GM12878 (cell line): ENCODE measurements around the gene RNF149. TPM values are rescaled to one million over a fixed set of nuclear protein-coding genes. Genes with fewer than 3 reads are reported as not detected.

ENCODE experiments used
- BACH1 ChIP-seq: fragments of 450-650 bp; IDR thresholded peaks from 2 replicates; pipeline ENCODE4 v1.6.1; 2017; ENCODE audit warnings: mild to moderate bottlenecking, borderline replicate concordance
- CEBPB ChIP-seq, 2 experiments: fragments of 150-350 bp in 1 of 2; IDR thresholded peaks; 2 replicates each; pipeline ENCODE4 v1.6.1; 2012 to 2014; ENCODE audit warnings: low read depth in 2 of 2, low read length in 2 of 2, borderline replicate concordance in 1 of 2, inconsistent platforms in 1 of 2
- CEBPZ ChIP-seq: fragments of 150-350 bp; IDR thresholded peaks from 2 replicates; pipeline ENCODE4 v1.6.1; 2016; ENCODE audit warnings: low read depth, low read length
- FOXM1 ChIP-seq: IDR thresholded peaks from 2 replicates; pipeline ENCODE4 v1.6.1; 2012; ENCODE audit warnings: low read depth, mild to moderate bottlenecking, inconsistent platforms, low read length, moderate library complexity
- IRF4 ChIP-seq: IDR thresholded peaks from 2 replicates; pipeline ENCODE4 v1.6.1; 2011; ENCODE audit warnings: low read depth, low read length
- SREBF1 ChIP-seq: IDR thresholded peaks from 2 replicates; pipeline ENCODE4 v1.6.1; 2012; ENCODE audit warnings: mild to moderate bottlenecking, low read length
- SUZ12 ChIP-seq: fragments of 200-600 bp; sonication (generic); IDR thresholded peaks from one replicate; pipeline ENCODE4 v1.6.1; 2018; ENCODE audit warnings: antibody characterized with exemption, mild to moderate bottlenecking; ENCODE audit not compliant: unreplicated experiment
- TCF12 ChIP-seq: IDR thresholded peaks from 2 replicates; pipeline ENCODE4 v1.6.1; 2011; ENCODE audit warnings: low read depth, mild to moderate bottlenecking, low read length
- YY1 ChIP-seq: IDR thresholded peaks from 2 replicates; pipeline ENCODE4 v1.6.1; 2011; ENCODE audit warnings: low read depth, mild to moderate bottlenecking, low read length
- ZBTB33 ChIP-seq: fragments of 450-650 bp; IDR thresholded peaks from 2 replicates; pipeline ENCODE4 v1.6.1; 2017; ENCODE audit warnings: mild to moderate bottlenecking
- ZNF207 ChIP-seq: fragments of 450-650 bp; IDR thresholded peaks from 2 replicates; pipeline ENCODE4 v1.6.1; 2014; ENCODE audit warnings: antibody characterized with exemption, mild to moderate bottlenecking, borderline replicate concordance
- polyA plus RNA-seq, 11 experiments: library from polyadenylated mRNA; depleted of rRNA in 4 of 11; unstranded in 6 of 11; stranded (reverse) in 5 of 11; fragments of >200 nt; fragmentation: Nextera tagmentation in 4 of 11; fragmentation: Illumina TruSeq in 1 of 11; extraction: Ambion mirVana in 4 of 11; extraction: Trizol in 1 of 11; gene quantifications; 1 replicate in 1 of 11; 2 replicates in 10 of 11; pipeline versions ENCODE4 v1.2.1 to v1.2.3, GENCODE V29; 2011 to 2016; ENCODE audit warnings: inconsistent platforms in 2 of 11, missing spikeins in 2 of 11, low read depth in 1 of 11
- total RNA-seq, 4 experiments: library from RNA; depleted of rRNA in 3 of 4; stranded (reverse); fragments of >200 nt in 3 of 4; fragmentation: Illumina TruSeq in 1 of 4; extraction: Trizol in 1 of 4; gene quantifications; 2 replicates each; pipeline versions ENCODE4 v1.2.1 to v1.2.3, GENCODE V29; 2013 to 2021
- TF ChIP-seq, protein P1 (sequence below), 3 experiments: IDR thresholded peaks in 2 of 3; conservative IDR thresholded peaks in 1 of 3; 2 replicates each; pipeline ENCODE4 v1.5.1; 2011; ENCODE audit warnings: low read depth in 3 of 3, low read length in 3 of 3, mild to moderate bottlenecking in 3 of 3, control low read depth in 2 of 3, moderate library complexity in 2 of 3, inconsistent platforms in 1 of 3, mixed read lengths in 1 of 3; ENCODE audit not compliant: control insufficient read depth in 2 of 3, insufficient read depth in 1 of 3; ENCODE audit errors: extremely low read depth in 1 of 3

RNF149 gene
- total and polyA plus RNA-seq, 10 of the 15 experiments (the other 5 are each of a cell fraction or from before 2014, with no cell fraction given) = 5.2 to 38.4 (median 16.3) TPM

DNA sequence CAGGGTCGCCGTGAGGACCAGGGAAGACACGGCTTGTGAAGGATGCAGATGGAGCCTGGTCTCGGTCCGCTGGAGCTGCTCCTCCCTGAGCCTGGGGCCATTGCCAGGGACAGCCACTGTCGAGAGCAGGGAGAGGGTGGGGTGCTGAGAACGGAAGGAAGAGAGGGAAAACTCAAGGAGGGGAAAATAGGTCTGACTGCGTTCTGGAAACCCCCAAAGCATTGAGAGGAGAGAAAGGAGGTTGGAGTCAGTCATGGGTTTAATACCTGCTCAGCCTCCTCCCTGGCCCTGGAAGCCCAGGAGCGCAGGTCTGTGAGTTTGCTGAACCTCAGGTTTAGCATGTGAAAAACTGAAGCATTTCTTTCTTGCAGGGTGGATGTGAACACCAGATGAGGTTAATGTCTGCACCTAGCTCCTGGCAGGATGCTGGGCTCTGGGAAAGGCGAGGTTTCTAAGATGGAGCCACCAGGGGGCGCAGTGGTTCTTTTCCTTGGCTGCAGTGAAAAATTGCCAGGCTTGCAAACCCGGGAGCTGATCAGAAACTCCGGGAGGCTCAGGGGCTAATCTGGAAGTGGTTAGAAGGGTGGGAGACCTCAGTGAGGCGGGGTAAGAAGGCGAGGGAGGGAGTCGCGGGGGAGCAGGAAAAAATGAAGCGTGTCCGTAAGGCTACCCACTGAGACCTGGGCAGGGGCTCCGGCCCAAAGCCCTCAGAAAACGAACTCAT is 33.6 kb upstream of the RNF149 start (continued):
- TF ChIP-seq SUZ12 = no peak
- TF ChIP-seq, protein P1, sequence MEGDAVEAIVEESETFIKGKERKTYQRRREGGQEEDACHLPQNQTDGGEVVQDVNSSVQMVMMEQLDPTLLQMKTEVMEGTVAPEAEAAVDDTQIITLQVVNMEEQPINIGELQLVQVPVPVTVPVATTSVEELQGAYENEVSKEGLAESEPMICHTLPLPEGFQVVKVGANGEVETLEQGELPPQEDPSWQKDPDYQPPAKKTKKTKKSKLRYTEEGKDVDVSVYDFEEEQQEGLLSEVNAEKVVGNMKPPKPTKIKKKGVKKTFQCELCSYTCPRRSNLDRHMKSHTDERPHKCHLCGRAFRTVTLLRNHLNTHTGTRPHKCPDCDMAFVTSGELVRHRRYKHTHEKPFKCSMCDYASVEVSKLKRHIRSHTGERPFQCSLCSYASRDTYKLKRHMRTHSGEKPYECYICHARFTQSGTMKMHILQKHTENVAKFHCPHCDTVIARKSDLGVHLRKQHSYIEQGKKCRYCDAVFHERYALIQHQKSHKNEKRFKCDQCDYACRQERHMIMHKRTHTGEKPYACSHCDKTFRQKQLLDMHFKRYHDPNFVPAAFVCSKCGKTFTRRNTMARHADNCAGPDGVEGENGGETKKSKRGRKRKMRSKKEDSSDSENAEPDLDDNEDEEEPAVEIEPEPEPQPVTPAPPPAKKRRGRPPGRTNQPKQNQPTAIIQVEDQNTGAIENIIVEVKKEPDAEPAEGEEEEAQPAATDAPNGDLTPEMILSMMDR (IDR thresholded peaks at IDR 0.05 in 2 of 3, conservative IDR thresholded peaks at IDR 0.05 in 1 of 3; ENCODE audit: control insufficient read depth in 2 of 3, extremely low read depth in 1 of 3, insufficient read depth in 1 of 3, low read depth in 3 of 3, low read length in 3 of 3) = peak; percentile 78 to 88 (median 82)
- TF ChIP-seq CEBPZ = no peak
- TF ChIP-seq SREBF1 = no peak
- no peak for TF ChIP-seq ZBTB33
- TF ChIP-seq IRF4 = no peak
- TF ChIP-seq YY1 = peak; percentile 50; the same call in 1 of the 2 replicates
- TF ChIP-seq CEBPB (IDR thresholded peaks at IDR 0.05; ENCODE audit: borderline replicate concordance in 1 of 2, low read depth in 2 of 2, low read length in 2 of 2) = no peak
- no peak for TF ChIP-seq ZNF207
- no peak for TF ChIP-seq BACH1
- TF ChIP-seq TCF12 = no peak
- no peak for TF ChIP-seq FOXM1
- TF ChIP-seq, all 136 proteins: peak for 4
